HepG2 (cell line): Measurements from ENCODE around the gene TP53I3. TPM values are rescaled to one million over a fixed set of nuclear protein-coding genes. Genes with fewer than 3 reads are reported as not detected.

ENCODE experiments used
- CC2D1A ChIP-seq: sonication (generic); formaldehyde crosslinking; IDR thresholded peaks from 2 replicates; pipeline ENCODE4 v1.8.1; 2023; ENCODE audit warnings: mild to moderate bottlenecking, missing genetic modification reagents
- CERS6 ChIP-seq: sonication (generic); formaldehyde crosslinking; IDR thresholded peaks from 2 replicates; pipeline ENCODE4 v1.5.0; 2020; ENCODE audit warnings: missing genetic modification reagents
- ESRRA ChIP-seq: sonication (generic); formaldehyde crosslinking; IDR thresholded peaks from 2 replicates; pipeline ENCODE4 v1.5.1; 2020; ENCODE audit warnings: mild to moderate bottlenecking, low read depth, missing genetic modification reagents
- FOXK2 ChIP-seq: fragments of 450-650 bp; IDR thresholded peaks from 2 replicates; pipeline ENCODE4 v1.6.1; 2016
- FOXM1 ChIP-seq: sonication (generic); formaldehyde crosslinking; IDR thresholded peaks from 2 replicates; pipeline ENCODE4 v1.5.0; 2020; ENCODE audit warnings: missing genetic modification reagents
- GLI4 ChIP-seq: sonication (generic); formaldehyde crosslinking; IDR thresholded peaks from 2 replicates; pipeline ENCODE4 v1.5.1; 2020; ENCODE audit warnings: missing genetic modification reagents, mild to moderate bottlenecking, moderate library complexity, borderline replicate concordance
- IRF9 ChIP-seq: sonication (generic); formaldehyde crosslinking; IDR thresholded peaks from 2 replicates; pipeline ENCODE4 v1.8.0; 2022; ENCODE audit warnings: missing genetic modification reagents, mild to moderate bottlenecking, borderline replicate concordance
- JARID2 ChIP-seq: sonication (generic); formaldehyde crosslinking; IDR thresholded peaks from 2 replicates; pipeline ENCODE4 v1.8.1; 2023; ENCODE audit warnings: missing genetic modification reagents, inconsistent platforms; ENCODE audit not compliant: insufficient replicate concordance
- KDM2A ChIP-seq: sonication (generic); formaldehyde crosslinking; IDR thresholded peaks from 2 replicates; pipeline ENCODE4 v1.4.0; 2020; ENCODE audit warnings: low read depth, missing genetic modification reagents, borderline replicate concordance
- MLLT10 ChIP-seq: sonication (generic); formaldehyde crosslinking; IDR thresholded peaks from 2 replicates; pipeline ENCODE4 v1.4.0; 2020; ENCODE audit warnings: missing genetic modification reagents
- PHF20 ChIP-seq: sonication (generic); formaldehyde crosslinking; IDR thresholded peaks from 2 replicates; pipeline ENCODE4 v1.5.0; 2020; ENCODE audit warnings: mild to moderate bottlenecking, missing genetic modification reagents
- RFX3 ChIP-seq: IDR thresholded peaks from 2 replicates; pipeline ENCODE4 v1.6.1; 2016; ENCODE audit warnings: missing biosample characterization, missing genetic modification reagents
- SETDB1 ChIP-seq: sonication (generic); formaldehyde crosslinking; IDR thresholded peaks from 2 replicates; pipeline ENCODE4 v1.5.1; 2020; ENCODE audit warnings: missing genetic modification reagents, mild to moderate bottlenecking, borderline replicate concordance
- TFDP2 ChIP-seq: sonication (generic); formaldehyde crosslinking; IDR thresholded peaks from 2 replicates; pipeline ENCODE4 v1.4.0; 2020; ENCODE audit warnings: missing genetic modification reagents
- ZBTB7A ChIP-seq: sonication (generic); formaldehyde crosslinking; IDR thresholded peaks from 2 replicates; pipeline ENCODE4 v1.8.0; 2022; ENCODE audit warnings: mild to moderate bottlenecking, missing genetic modification reagents
- ZNF10 ChIP-seq: sonication (generic); formaldehyde crosslinking; IDR thresholded peaks from 2 replicates; pipeline ENCODE4 v1.4.0; 2020; ENCODE audit warnings: mild to moderate bottlenecking, low read depth, missing genetic modification reagents, borderline replicate concordance
- ZNF24 ChIP-seq: fragments of 450-650 bp; IDR thresholded peaks from 2 replicates; pipeline ENCODE4 v1.6.1; 2017; ENCODE audit warnings: antibody characterized with exemption, mild to moderate bottlenecking
- ZNF280B ChIP-seq: sonication (generic); formaldehyde crosslinking; IDR thresholded peaks from 2 replicates; pipeline ENCODE4 v1.5.0; 2020; ENCODE audit warnings: missing genetic modification reagents, mild to moderate bottlenecking, borderline replicate concordance
- ZNF430 ChIP-seq: sonication (generic); formaldehyde crosslinking; IDR thresholded peaks from 2 replicates; pipeline ENCODE4 v1.9.0; 2021; ENCODE audit warnings: mild to moderate bottlenecking, missing genetic modification reagents
- polyA plus RNA-seq, 8 experiments: library from polyadenylated mRNA; depleted of rRNA in 3 of 8; stranded (reverse) in 7 of 8; unstranded in 1 of 8; fragments of >200 nt; fragmentation: Illumina TruSeq in 4 of 8; extraction: Trizol in 4 of 8; gene quantifications; 2 replicates each; pipeline versions ENCODE4 v1.2.1 to v1.2.3, GENCODE V29; 2011 to 2016; ENCODE audit warnings: low read depth in 4 of 8, missing spikeins in 1 of 8, mixed read lengths in 1 of 8; ENCODE audit not compliant: insufficient read depth in 1 of 8
- total RNA-seq, 5 experiments: library from RNA; depleted of rRNA; stranded (reverse); fragments of >200 nt; fragmentation: Illumina TruSeq; extraction: Trizol; gene quantifications; 2 replicates each; pipeline ENCODE4 v1.2.3, GENCODE V29; 2016; ENCODE audit warnings: low read depth in 1 of 5
- TF ChIP-seq, protein P1 (sequence below): sonication (generic); formaldehyde crosslinking; IDR thresholded peaks from 2 replicates; pipeline ENCODE4 v1.5.0; 2020; ENCODE audit warnings: missing genetic modification reagents
- TF ChIP-seq, protein P2 (sequence below): sonication (generic); formaldehyde crosslinking; IDR thresholded peaks from 2 replicates; pipeline ENCODE4 v1.5.1; 2020; ENCODE audit warnings: mild to moderate bottlenecking, moderate library complexity, missing genetic modification reagents

The TP53I3 gene
- total and polyA plus RNA-seq, 2 of the 13 experiments (the other 11 are each of a cell fraction or from before 2014, with no cell fraction given), result 25.0 to 44.1 TPM

GRCh38 chr2:24075915-24076848, 8.5 kb downstream of the TP53I3 start, which contains the start of gene SF3B6 (continued):
- TF ChIP-seq SETDB1, result no peak
- TF ChIP-seq ZBTB7A (CRISPR knock-in tag), result no peak
- peak; percentile 100 for TF ChIP-seq KDM2A (CRISPR knock-in tag)
- TF ChIP-seq FOXM1 (CRISPR knock-in tag), result no peak; the same call in 1 of the 2 replicates
- TF ChIP-seq GLI4, result no peak
- TF ChIP-seq IRF9 (CRISPR knock-in tag), result 0 out of 2 replicates have a peak, but pooled peaks have one; percentile 74
- peak; percentile 82 for TF ChIP-seq ZNF430 (CRISPR knock-in tag)
- TF ChIP-seq, protein P1, sequence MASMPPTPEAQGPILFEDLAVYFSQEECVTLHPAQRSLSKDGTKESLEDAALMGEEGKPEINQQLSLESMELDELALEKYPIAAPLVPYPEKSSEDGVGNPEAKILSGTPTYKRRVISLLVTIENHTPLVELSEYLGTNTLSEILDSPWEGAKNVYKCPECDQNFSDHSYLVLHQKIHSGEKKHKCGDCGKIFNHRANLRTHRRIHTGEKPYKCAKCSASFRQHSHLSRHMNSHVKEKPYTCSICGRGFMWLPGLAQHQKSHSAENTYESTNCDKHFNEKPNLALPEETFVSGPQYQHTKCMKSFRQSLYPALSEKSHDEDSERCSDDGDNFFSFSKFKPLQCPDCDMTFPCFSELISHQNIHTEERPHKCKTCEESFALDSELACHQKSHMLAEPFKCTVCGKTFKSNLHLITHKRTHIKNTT (CRISPR knock-in tag), result no peak
- peak; percentile 79; the same call in 1 of the 2 replicates for TF ChIP-seq ZNF24
- TF ChIP-seq ZNF280B (CRISPR knock-in tag), result peak; percentile 97
- TF ChIP-seq PHF20 (CRISPR knock-in tag), result peak; percentile 99
- peak; percentile 95 for TF ChIP-seq FOXK2
- TF ChIP-seq ZNF10, result no peak
- TF ChIP-seq CERS6, result peak; percentile 52; the same call in 1 of the 2 replicates
- no peak for TF ChIP-seq MLLT10 (CRISPR knock-in tag)
- TF ChIP-seq, protein P2, sequence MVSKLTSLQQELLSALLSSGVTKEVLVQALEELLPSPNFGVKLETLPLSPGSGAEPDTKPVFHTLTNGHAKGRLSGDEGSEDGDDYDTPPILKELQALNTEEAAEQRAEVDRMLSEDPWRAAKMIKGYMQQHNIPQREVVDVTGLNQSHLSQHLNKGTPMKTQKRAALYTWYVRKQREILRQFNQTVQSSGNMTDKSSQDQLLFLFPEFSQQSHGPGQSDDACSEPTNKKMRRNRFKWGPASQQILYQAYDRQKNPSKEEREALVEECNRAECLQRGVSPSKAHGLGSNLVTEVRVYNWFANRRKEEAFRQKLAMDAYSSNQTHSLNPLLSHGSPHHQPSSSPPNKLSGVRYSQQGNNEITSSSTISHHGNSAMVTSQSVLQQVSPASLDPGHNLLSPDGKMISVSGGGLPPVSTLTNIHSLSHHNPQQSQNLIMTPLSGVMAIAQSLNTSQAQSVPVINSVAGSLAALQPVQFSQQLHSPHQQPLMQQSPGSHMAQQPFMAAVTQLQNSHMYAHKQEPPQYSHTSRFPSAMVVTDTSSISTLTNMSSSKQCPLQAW (CRISPR knock-in tag), result peak; percentile 95
- TF ChIP-seq TFDP2 (CRISPR knock-in tag), result peak; percentile 79
- peak; percentile 64 for TF ChIP-seq ESRRA (CRISPR knock-in tag)
- no peak for TF ChIP-seq RFX3 (CRISPR knock-in tag)
- TF ChIP-seq JARID2, result peak; percentile 61
- peak; percentile 68; the same call in 1 of the 2 replicates for TF ChIP-seq CC2D1A (CRISPR knock-in tag)
